SK-N-SH (cell line): Measurements from ENCODE around the gene JMJD8. TPM values are rescaled to one million over a fixed set of nuclear protein-coding genes. Genes with fewer than 3 reads are reported as not detected.

Experiments
- CTCF ChIA-PET: fragments of 300-600, 350-600 bp; formaldehyde crosslinking; extraction: SDS; loops from one replicate; lab custom pipeline; 2021; lab: Yijun Ruan, JAX
- POLR2A ChIA-PET: fragments of 350-600 bp; sonication (Branson Sonifier 250); formaldehyde crosslinking; extraction: SDS; loops from one replicate; lab custom pipeline; 2020; ENCODE audit warnings: antibody characterized with exemption, inconsistent platforms; lab: Yijun Ruan, JAX
- DNase-seq: peaks from one replicate; pipeline ENCODE4 v3.0.0; 2012
- H2AFZ ChIP-seq: fragments of 200-600 bp; sonication (generic); 2 replicates; pipeline ENCODE4 v1.8.1; 2016; ENCODE audit warnings: antibody characterized with exemption, mild to moderate bottlenecking, low read depth
- H3F3A ChIP-seq: fragments of 200-600 bp; sonication (generic); replicated peaks from 2 replicates; pipeline ENCODE3; 2016; ENCODE audit warnings: antibody characterized with exemption, mild to moderate bottlenecking; ENCODE audit not compliant: insufficient read depth
- H3K27ac ChIP-seq, 2 experiments: fragments of 200-500 bp in 1 of 2; fragments of 200-600 bp in 1 of 2; sonication (Bioruptor generic) in 1 of 2; sonication (generic), shearing (Covaris generic) in 1 of 2; 2 replicates each; pipeline versions ENCODE4 v1.5.1 to v1.6.1; 2014 to 2016; ENCODE audit warnings: low read depth in 2 of 2, inconsistent platforms in 1 of 2, low read length in 1 of 2, mild to moderate bottlenecking in 1 of 2, mixed read lengths in 1 of 2
- H3K27me3 ChIP-seq: fragments of 200-600 bp; sonication (generic), shearing (Covaris generic); 2 replicates; pipeline ENCODE4 v1.6.1; 2016; ENCODE audit warnings: mixed run types; ENCODE audit not compliant: insufficient read depth
- H3K36me3 ChIP-seq, 2 experiments: fragments of 200-500 bp in 1 of 2; fragments of 200-600 bp in 1 of 2; sonication (Bioruptor generic) in 1 of 2; sonication (generic) in 1 of 2; replicated peaks in 1 of 2; 2 replicates each; pipeline versions ENCODE3 to v1.5.1; 2014 to 2016; ENCODE audit warnings: low read length in 1 of 2, mild to moderate bottlenecking in 1 of 2; ENCODE audit not compliant: insufficient read depth in 2 of 2, control insufficient read depth in 1 of 2
- H3K4me1 ChIP-seq, 2 experiments: fragments of 200-500 bp in 1 of 2; fragments of 200-600 bp in 1 of 2; sonication (Bioruptor generic) in 1 of 2; sonication (generic), shearing (Covaris generic) in 1 of 2; 2 replicates each; pipeline versions ENCODE4 v1.5.1 to v1.6.1; 2014 to 2016; ENCODE audit warnings: low read depth in 1 of 2, low read length in 1 of 2, mixed run types in 1 of 2; ENCODE audit not compliant: insufficient read depth in 2 of 2, control insufficient read depth in 1 of 2
- H3K4me2 ChIP-seq: fragments of 200-600 bp; sonication (generic), shearing (Covaris generic); 2 replicates; pipeline ENCODE4 v1.6.1; 2017; ENCODE audit warnings: mixed run types
- H3K4me3 ChIP-seq, 2 experiments: fragments of 200-500 bp in 1 of 2; fragments of 200-600 bp in 1 of 2; sonication (Bioruptor generic) in 1 of 2; sonication (generic), shearing (Covaris generic) in 1 of 2; 2 replicates each; pipeline versions ENCODE4 v1.5.1 to v1.8.1; 2014 to 2016; ENCODE audit warnings: low read depth in 2 of 2, inconsistent platforms in 1 of 2, low read length in 1 of 2, mild to moderate bottlenecking in 1 of 2, mixed read lengths in 1 of 2, moderate library complexity in 1 of 2
- H3K79me2 ChIP-seq: fragments of 200-600 bp; sonication (generic); 2 replicates; pipeline ENCODE4 v1.8.1; 2017; ENCODE audit warnings: mild to moderate bottlenecking; ENCODE audit not compliant: insufficient read depth
- H3K9ac ChIP-seq: fragments of 200-600 bp; sonication (generic); 2 replicates; pipeline ENCODE4 v1.6.1; 2017; ENCODE audit warnings: mixed run types
- H3K9me2 ChIP-seq: fragments of 200-600 bp; sonication (generic); 2 replicates; pipeline ENCODE4 v1.6.1; 2017; ENCODE audit warnings: mixed run types
- H3K9me3 ChIP-seq: fragments of 200-600 bp; sonication (generic); 2 replicates; pipeline ENCODE4 v1.6.1; 2017; ENCODE audit warnings: mixed run types, mild to moderate bottlenecking, moderate library complexity
- H4K20me1 ChIP-seq: fragments of 200-600 bp; sonication (generic); 2 replicates; pipeline ENCODE4 v1.6.1; 2017; ENCODE audit warnings: mild to moderate bottlenecking, mixed run types; ENCODE audit not compliant: insufficient read depth
- CHD2 ChIP-seq: fragments of 150-350 bp; IDR thresholded peaks from 2 replicates; pipeline ENCODE4 v1.6.1; 2018; ENCODE audit warnings: low read length; ENCODE audit not compliant: partially characterized antibody
- ELF1 ChIP-seq: IDR thresholded peaks from 2 replicates; pipeline ENCODE4 v1.4.0; 2012
- EP300 ChIP-seq, 2 experiments: IDR thresholded peaks; 2 replicates each; pipeline versions ENCODE4 v1.4.0 to v1.6.1; 2012; ENCODE audit warnings: borderline replicate concordance in 1 of 2, low read depth in 1 of 2, low read length in 1 of 2
- EZH2phosphoT487 ChIP-seq: fragments of 200-600 bp; sonication (generic); IDR thresholded peaks from 2 replicates; pipeline ENCODE4 v1.6.1; 2017; ENCODE audit warnings: low read depth, mixed run types, mild to moderate bottlenecking, antibody characterized with exemption, moderate library complexity, borderline replicate concordance
- FOSL2 ChIP-seq: IDR thresholded peaks from 2 replicates; pipeline ENCODE4 v1.4.0; 2012; ENCODE audit warnings: low read depth, mild to moderate bottlenecking, moderate library complexity, borderline replicate concordance
- FOXJ3 ChIP-seq: sonication (generic); formaldehyde crosslinking; IDR thresholded peaks from 2 replicates; pipeline ENCODE4 v1.5.1; 2020; ENCODE audit warnings: mild to moderate bottlenecking, missing genetic modification reagents
- FOXM1 ChIP-seq: IDR thresholded peaks from 2 replicates; pipeline ENCODE4 v1.4.0; 2012; ENCODE audit warnings: low read depth, mild to moderate bottlenecking
- MXI1 ChIP-seq: IDR thresholded peaks from 2 replicates; pipeline ENCODE4 v1.6.1; 2012; ENCODE audit warnings: mild to moderate bottlenecking, low read depth, low read length, improper control_type of control experiment
- RAD21 ChIP-seq: IDR thresholded peaks from 2 replicates; pipeline ENCODE4 v1.6.1; 2012; ENCODE audit warnings: mild to moderate bottlenecking, low read length
- RCOR1 ChIP-seq: fragments of 150-350 bp; IDR thresholded peaks from 2 replicates; pipeline ENCODE4 v1.6.1; 2017; ENCODE audit warnings: antibody characterized with exemption, low read length
- REST ChIP-seq: IDR thresholded peaks from 2 replicates; pipeline ENCODE4 v1.6.1; 2012; ENCODE audit warnings: mild to moderate bottlenecking, low read depth, low read length, moderate library complexity
- TAF1 ChIP-seq: IDR thresholded peaks from 2 replicates; pipeline ENCODE4 v1.6.1; 2012; ENCODE audit warnings: low read depth, mild to moderate bottlenecking, low read length, moderate library complexity, borderline replicate concordance
- TEAD4 ChIP-seq: IDR thresholded peaks from 2 replicates; pipeline ENCODE4 v1.4.0; 2012; ENCODE audit warnings: mild to moderate bottlenecking, borderline replicate concordance; ENCODE audit not compliant: insufficient read depth
- USF2 ChIP-seq: fragments of 150-350 bp; IDR thresholded peaks from 2 replicates; pipeline ENCODE4 v1.6.1; 2017; ENCODE audit warnings: antibody characterized with exemption, low read length, low read depth, borderline replicate concordance
- YY1 ChIP-seq: IDR thresholded peaks from 2 replicates; pipeline ENCODE4 v1.4.0; 2012; ENCODE audit warnings: low read depth, mild to moderate bottlenecking
- WGBS: methylation state at CpG from one replicate; pipeline ENCODE4 v1.1.6; 2017; ENCODE audit warnings: low lambda C conversion rate; 5-methylcytosine and 5-hydroxymethylcytosine counted together
- polyA plus RNA-seq, 3 experiments: library from polyadenylated mRNA; depleted of rRNA; stranded (reverse); fragments of >200 nt; gene quantifications; 2 replicates each; pipeline ENCODE4 v1.2.3, GENCODE V29; 2012

JMJD8 gene
- polyA plus RNA-seq, 1 of the 3 experiments (the other 2 are of a cell fraction) = 67.0 TPM

- no peak overlapping the region for H3K27ac ChIP-seq
- POLR2A ChIA-PET = no interaction called here
- no peak overlapping the region for H3K4me2 ChIP-seq
- peaks cover 12% of the 10 kb centered on the region; the same call in 1 of the 2 replicates for H3K79me2 ChIP-seq
- no peak for DNase-seq
- peaks cover 5% of the 10 kb centered on the region for H3F3A ChIP-seq
- no peaks in the 10 kb centered on the region; the same call in 1 of the 2 replicates for H4K20me1 ChIP-seq
- H3K9ac ChIP-seq = no peak overlapping the region
- H3K4me1 ChIP-seq = peaks cover 0 to 49% of the 10 kb centered on the region in 2 experiments; a peak in 1 of 4 replicates
- no peaks in the 10 kb centered on the region for H3K27me3 ChIP-seq
- no peak overlapping the region for H2AFZ ChIP-seq
- WGBS = 95% methylated on average over 11 of the region's 22 CpGs
- no peak overlapping the region for H3K4me3 ChIP-seq
- CTCF ChIA-PET = interaction anchor here (1.4 kb wide), 1 partner anchor 49 kb away, joined by 5 read pairs; no protein-coding TSS in a partner anchor
- TF ChIP-seq RCOR1 (no peak), FOSL2 (no peak), RAD21 (no peak), YY1 (no peak), USF2 (no peak)
- peaks cover 0 to 16% of the 10 kb centered on the region in 2 experiments for H3K36me3 ChIP-seq
- no peaks in the 10 kb centered on the region for H3K9me3 ChIP-seq
- H3K9me2 ChIP-seq = no peaks in the 10 kb centered on the region
Observed at GRCh38 chr16:634051-634670, 50.0 kb downstream of the JMJD8 start.

- Histone ChIP-seq H3F3A (no peaks in the 10 kb centered on the region), H3K9ac (no peak overlapping the region), H3K9me3 (no peaks in the 10 kb centered on the region), H3K9me2 (no peaks in the 10 kb centered on the region), H3K36me3 (peaks cover 0 to 16% of the 10 kb centered on the region in 2 experiments), H3K79me2 (peaks cover 12% of the 10 kb centered on the region; the same call in 1 of the 2 replicates), H3K27me3 (no peaks in the 10 kb centered on the region)
- DNase-seq = no peak
- TF ChIP-seq FOXM1 (no peak), EP300 (IDR thresholded peaks at IDR 0.05; ENCODE audit: borderline replicate concordance in 1 of 2, low read depth in 1 of 2, low read length in 1 of 2) (no peak), TEAD4 (no peak), EZH2phosphoT487 (no peak), USF2 (no peak), FOXJ3 (CRISPR knock-in tag) (no peak), MXI1 (no peak), RCOR1 (no peak), TAF1 (no peak), CHD2 (no peak), REST (no peak), ELF1 (no peak)
- TF ChIP-seq, all 33 proteins: peak for 0
- Histone ChIP-seq H3K4me3 (no peak overlapping the region), H3K27ac (no peak overlapping the region), H4K20me1 (no peaks in the 10 kb centered on the region; the same call in 1 of the 2 replicates), H2AFZ (no peak overlapping the region), H3K4me2 (no peak overlapping the region), H3K4me1 (peaks cover 0 to 49% of the 10 kb centered on the region in 2 experiments; a peak in 1 of 4 replicates)
- ChIA-PET CTCF (interaction anchor here (0.6 kb wide), 1 partner anchor 31 kb away, joined by 3 read pairs; no protein-coding TSS in a partner anchor), POLR2A (no interaction called here)
- WGBS = 98% methylated on average over 21 of the region's 74 CpGs
Observed at GRCh38 chr16:633336-634050, 50.6 kb downstream of the JMJD8 start.
